GM12891 (cell line): ENCODE data around the gene POLR2C.

Experiments used
- POLR2A ChIP-seq: IDR thresholded peaks from 2 replicates; pipeline ENCODE4 v1.6.1; 2011; ENCODE audit warnings: low read depth, low read length, control low read depth
- POLR2AphosphoS5 ChIP-seq: IDR thresholded peaks from 2 replicates; pipeline ENCODE4 v1.6.1; 2011; ENCODE audit warnings: low read depth, low read length, control low read depth
- TAF1 ChIP-seq: IDR thresholded peaks from 2 replicates; pipeline ENCODE4 v1.6.1; 2011; ENCODE audit warnings: low read depth, low read length, control low read depth

DNA sequence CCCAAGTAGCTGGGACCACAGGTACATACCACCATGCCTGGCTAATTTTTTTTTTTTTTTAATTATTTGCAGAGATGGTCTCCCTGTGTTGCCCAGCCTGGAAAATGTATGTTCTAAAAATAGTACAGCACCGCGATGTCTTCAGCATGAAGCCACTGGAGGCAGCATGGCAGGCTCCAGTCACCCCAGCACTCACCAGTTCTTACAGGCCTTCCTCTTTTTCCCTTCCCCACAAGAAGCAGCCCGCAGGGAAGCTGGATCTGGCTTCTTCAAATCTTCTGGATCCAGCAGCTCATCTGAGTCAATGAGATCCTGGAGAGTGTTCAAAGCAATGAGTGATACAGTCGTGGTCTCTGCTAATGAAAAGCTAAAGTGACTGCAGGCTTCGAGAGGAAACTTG, 31.5 kb upstream of the POLR2C start:
- TF ChIP-seq TAF1 (no peak), POLR2A (no peak), POLR2AphosphoS5 (no peak)
